ENCODE results near the gene CHST11.

- no peak for TF ChIP-seq POLR2AphosphoS5 (IDR thresholded peaks at IDR 0.05)
- no peak for TF ChIP-seq CTCF (IDR thresholded peaks at IDR 0.05)
These were observed 294.8 kb downstream of the CHST11 start for GRCh38 chr12:104751594-104751993.

All from esophagus muscularis mucosa (tissue), 3 donors.